ENCODE results near the gene SRM.

DNA sequence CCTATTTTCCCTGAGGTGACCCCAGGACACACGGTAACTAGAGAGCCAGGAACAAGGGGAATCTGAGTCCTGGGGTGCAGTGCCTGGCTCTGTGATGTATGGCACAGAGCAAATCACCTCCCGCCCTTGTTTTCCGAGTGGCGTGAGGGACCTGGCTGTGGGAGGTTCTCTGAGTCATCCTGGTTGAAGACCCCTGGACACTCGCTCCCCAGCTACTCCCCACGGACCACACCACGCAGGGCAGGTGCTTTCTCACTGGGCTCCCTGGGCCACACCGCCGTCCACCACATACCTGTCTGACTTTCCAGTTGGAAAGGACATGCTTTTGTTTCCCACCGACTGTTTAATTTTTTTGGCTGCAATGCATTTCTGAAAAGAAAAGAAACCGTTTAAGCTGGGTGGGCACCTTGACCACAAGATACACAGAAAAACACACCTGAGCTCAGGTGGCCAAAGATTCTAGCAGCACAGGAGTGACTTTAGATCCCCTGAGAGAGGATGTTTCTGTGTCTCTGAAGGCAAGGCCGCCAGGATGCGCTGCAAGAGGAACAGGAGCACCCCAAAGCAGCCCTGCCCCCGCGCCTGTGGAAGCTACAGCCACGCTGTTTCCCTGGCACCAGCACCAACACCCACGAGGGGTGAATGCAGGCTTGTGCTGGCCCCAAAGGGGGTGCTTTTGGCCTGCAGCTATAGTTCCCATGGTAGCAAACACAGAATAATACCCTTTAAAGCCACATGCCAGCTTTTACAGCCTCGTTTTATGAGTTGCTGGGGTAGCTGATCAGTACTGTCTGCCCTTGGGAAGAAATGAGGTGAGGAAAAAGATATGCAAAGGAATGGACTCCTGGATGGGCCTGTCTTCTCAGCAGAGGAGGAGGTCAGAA, 8.1 kb upstream of the SRM start:
- TF ChIP-seq POLR2A (IDR thresholded peaks at IDR 0.05), result no peak
- no peak for TF ChIP-seq POLR2AphosphoS5 (IDR thresholded peaks at IDR 0.05)
- TF ChIP-seq, protein P1, sequence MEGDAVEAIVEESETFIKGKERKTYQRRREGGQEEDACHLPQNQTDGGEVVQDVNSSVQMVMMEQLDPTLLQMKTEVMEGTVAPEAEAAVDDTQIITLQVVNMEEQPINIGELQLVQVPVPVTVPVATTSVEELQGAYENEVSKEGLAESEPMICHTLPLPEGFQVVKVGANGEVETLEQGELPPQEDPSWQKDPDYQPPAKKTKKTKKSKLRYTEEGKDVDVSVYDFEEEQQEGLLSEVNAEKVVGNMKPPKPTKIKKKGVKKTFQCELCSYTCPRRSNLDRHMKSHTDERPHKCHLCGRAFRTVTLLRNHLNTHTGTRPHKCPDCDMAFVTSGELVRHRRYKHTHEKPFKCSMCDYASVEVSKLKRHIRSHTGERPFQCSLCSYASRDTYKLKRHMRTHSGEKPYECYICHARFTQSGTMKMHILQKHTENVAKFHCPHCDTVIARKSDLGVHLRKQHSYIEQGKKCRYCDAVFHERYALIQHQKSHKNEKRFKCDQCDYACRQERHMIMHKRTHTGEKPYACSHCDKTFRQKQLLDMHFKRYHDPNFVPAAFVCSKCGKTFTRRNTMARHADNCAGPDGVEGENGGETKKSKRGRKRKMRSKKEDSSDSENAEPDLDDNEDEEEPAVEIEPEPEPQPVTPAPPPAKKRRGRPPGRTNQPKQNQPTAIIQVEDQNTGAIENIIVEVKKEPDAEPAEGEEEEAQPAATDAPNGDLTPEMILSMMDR (IDR thresholded peaks at IDR 0.05), result no peak
